NCI-H524 treated with DMSO at 0.1 percent for 48 hours (cell line): Measurements from ENCODE around the gene KRTAP12-3.
A peak's percentile ranks its signal among the peaks of the same experiment; 100 is the strongest.
"Not testable (repeated sequence)": the region's sequence is repeated elsewhere in the genome, so short reads cannot be mapped to it uniquely, and the experiment has no call there.

ENCODE experiments used
- DNase-seq: peaks from one replicate; lab custom pipeline; 2025; lab: John Stamatoyannopoulos, UW

Gene KRTAP12-3

DNA sequence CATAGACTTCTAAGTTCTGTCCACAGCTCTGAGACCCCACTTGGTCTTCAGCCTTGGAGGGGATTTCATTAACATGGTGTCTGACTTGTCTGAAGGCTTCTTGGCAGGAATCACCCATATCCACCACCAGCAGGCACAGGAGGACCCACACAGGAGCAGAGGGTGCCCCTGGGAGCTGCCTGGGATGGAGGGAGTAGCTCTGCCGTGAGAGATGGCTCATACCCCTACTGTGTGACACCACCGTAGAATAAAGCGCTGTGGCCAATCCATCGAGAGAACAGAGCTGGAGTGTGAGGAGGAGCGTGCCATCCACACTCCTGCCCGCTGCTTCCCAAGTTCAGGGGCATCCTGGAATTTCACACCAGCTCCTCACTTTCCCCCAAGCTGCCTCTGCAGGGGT, 27.3 kb downstream of the KRTAP12-3 start:
- not testable (repeated sequence) for DNase-seq

DNA sequence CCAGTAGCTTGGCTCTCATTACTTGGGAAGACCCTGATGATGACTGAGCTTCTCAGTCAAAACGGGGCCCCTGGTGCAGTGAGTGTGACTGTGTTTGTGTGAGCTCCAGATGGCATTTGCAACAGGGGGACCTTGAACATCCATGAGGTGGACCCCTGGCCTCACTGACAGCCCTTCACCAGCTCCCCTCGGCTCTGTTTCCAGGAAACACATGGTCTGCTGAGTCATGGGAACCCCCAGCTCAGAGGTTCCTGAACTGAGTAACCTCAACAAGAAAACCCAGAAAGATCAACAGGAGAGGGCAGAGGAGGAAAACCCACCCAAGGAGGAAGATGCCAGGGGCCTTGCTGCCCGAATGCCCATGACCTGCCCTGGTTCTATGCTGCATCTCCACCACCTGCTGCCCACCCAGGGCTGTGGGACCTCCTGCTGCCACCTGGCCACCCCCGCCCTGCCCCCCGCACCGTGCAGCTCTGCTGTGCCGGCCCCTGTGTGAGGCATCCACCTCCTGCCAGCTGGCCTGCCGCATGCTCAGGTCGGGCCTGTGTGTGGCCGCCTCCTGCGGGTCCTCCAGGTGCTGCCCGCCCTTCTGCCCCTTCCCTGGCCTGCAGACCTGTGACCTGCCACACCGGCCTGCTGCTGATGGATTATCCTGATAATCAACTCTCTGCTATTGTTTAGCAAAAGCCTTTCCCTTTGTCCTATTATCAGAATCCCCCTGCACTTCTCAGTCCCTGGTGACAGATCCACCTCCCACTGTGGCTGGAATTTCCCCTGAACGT, 28.5 kb downstream of the KRTAP12-3 start:
- no peak for DNase-seq

DNA sequence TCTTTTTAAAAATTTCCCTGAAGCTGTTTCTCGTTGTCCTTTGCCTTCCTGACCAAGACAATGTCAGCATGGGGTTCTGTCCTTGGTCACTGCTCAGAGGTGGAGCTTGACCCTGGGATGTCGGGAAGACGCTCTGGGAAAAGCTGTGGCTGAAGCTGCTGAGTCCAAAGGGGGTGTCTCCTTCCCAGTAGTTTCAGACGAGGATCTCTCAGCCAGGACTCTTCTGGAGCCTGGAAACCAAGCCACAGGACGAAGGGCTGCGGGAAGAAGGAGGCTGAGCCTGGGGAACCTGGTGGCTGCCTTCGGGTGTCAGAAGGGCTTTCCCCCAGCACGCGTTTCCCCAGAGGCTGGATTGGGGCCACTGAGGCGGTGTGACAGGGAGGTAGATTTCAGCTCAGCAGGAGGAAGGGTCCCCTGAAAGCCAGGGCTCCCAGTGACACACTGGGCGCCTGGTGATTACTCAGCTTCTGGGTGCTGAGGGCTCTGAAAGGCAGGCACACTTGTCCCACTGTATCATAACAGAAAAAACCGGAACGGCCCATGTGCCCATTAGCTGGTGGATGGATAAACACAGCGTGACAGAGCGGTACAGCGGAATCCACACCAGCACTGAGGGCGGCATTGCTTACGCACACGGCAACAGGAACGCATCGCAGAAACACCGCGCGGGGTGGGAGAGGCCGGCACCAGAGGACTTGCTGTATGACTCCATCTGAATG, 29.3 kb downstream of the KRTAP12-3 start:
- no peak for DNase-seq

DNA sequence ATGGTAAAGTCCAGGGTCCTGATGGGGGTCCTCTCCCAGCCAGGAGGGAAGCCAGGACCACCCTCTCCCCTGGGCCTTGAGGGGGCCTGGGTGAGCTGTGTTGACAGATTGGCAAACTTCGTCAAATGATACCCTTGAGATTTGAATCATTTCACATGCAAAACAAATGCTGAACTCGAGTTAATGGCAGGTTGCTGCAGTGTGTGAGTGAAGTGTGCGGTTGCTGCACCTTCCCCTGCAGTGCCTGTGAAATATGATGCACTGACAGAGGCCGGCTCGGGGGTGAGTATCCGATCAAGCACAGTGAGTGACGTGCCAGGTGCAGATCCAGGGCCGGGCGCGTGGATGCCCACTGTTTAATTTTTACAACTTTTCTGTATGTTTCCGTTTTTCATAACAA, 29.9 kb downstream of the KRTAP12-3 start:
- peak; percentile 31 for DNase-seq

DNA sequence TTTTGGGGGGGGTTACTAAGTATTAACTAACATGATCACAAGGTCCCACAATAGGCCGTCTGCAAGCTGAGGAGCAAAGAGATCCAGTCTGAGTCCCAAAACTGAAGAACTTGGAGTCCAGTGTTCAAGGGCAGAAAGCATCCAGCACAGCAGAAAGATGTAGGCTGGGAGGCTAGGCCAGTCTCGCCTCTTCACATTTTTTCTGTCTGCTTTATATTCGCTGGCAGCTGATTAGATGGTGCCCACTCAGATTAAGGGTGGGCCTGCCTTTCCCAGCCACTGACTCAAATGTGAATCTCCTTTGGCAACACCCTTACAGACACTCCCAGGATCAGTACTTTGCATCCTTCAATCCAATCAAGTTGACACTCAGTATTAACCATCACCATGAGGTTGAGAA, 32.0 kb downstream of the KRTAP12-3 start:
- DNase-seq: not testable (repeated sequence)

DNA sequence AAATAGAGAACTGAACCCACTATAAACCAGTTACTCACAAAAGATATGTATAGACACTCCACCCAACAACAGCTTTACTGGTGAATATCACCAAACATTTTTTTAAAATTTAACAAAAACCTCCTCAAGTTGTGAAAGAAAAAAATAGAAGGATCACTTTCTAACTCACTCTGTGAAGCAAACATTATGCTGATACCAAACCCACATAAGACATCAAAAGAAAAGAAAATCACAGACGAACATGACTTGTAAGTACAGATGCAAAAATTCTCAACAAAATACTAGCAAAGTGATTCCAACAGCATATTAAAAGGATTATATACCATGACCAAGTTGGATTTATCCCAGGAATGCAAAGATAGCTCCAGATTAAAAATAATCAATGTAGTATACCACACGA, 34.0 kb downstream of the KRTAP12-3 start:
- DNase-seq: no peak

DNA sequence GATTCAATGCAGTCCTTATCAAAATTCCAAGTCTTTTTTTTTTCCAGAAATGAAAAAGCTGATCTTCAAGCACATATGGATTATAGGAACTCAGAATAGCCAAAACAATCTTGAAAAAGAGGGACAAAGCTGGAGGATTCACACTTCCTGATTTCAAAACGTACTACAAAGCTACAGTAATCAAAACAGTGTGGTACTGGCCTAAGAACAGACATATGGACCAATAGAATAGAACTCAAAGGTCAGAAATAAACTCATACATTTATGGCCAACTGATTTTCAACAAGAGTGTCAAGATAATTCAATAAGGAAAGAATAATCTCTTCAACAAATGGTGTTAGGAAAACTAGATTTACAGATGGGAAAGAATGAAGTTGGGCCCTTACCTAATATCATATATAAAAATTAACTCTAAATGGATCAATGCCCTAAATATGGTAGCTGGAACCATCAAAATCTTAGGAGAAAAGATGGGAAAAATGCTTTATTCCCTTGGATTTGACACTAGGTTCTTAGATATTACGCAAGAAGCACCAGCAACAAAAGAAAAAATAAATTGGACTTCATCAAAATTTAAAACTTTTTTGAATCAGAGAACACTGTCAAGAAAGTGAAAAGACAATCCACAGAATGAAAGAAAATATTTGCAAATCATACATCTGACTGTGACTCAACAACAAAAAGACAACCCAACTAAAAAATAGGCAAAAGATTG, 35.2 kb downstream of the KRTAP12-3 start:
- no peak for DNase-seq

DNA sequence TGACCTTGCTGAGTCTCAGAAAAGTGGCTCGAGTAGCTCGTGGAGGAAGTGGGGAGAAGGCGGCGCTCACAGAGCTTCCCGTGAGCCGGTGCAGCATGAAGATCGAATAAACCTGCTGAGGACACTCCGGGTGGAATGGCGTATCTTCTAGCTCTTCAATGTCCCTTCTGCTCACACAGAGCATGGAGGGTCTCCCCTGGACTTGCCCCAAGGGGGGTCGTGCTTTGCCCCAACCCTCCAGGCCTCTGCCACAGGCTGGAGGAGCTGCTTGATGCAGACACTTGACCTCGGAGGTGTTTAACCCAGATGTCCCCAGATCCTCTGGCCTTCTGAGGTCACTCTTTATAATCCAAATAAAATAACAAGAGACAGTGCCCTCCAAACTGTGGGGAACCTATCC, 37.0 kb downstream of the KRTAP12-3 start:
- no peak for DNase-seq

DNA sequence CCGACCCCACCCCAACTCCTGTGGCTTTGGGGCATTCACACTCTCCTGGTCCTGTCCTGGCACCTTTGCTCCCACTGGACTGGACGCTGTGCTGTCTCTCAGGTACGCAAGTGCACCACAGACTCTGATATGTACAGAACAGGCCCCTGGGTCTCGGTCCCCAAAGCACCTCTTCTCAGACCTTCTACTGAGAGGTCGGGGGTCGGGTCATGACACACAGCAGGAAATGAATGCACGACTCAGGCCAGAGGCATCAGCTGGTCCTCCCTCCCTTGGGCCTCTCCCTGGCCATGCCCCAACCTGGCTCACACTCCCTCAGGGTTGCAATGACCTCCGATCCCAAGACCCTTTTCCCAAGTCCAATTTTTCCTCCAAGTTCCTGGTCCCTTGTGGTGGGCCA, 37.5 kb downstream of the KRTAP12-3 start:
- no peak for DNase-seq

DNA sequence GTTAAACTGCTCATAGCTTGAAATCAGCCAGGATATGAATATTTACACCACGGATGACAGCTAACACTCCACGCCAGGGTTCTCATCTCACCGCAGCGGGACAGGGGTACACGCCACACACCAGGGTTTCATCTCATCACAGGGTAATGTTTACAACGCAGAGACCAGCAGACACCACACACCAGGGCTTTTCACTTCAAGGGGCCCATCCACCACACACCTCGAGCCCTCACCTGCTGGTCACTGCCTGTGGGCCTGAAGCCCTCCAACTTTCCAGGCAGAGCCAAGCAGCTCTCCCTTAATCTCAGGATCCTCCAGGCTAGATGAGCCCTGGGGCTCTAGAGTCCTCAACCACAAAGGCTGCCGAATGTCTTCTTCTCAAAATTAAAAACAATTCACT, 37.9 kb downstream of the KRTAP12-3 start:
- DNase-seq: no peak

DNA sequence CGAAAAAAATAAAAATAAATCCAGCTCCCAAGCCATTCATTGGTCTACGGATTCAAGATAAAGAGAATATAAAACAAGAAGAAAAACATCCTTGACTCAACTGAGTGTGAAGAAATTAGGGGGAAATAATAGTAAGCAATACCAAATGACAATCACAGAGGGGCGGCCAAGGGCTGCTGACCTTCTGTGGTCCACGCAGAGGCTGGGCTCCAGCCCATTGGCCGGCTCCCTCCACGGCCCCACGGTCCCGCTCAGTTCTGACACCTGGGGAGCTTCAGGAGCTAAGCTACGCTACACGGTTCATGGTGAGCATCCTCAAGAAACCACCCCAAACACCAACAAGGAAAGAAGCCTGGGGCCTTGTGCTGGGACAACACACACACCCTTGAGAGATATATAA, 38.8 kb downstream of the KRTAP12-3 start:
- no peak for DNase-seq

DNA sequence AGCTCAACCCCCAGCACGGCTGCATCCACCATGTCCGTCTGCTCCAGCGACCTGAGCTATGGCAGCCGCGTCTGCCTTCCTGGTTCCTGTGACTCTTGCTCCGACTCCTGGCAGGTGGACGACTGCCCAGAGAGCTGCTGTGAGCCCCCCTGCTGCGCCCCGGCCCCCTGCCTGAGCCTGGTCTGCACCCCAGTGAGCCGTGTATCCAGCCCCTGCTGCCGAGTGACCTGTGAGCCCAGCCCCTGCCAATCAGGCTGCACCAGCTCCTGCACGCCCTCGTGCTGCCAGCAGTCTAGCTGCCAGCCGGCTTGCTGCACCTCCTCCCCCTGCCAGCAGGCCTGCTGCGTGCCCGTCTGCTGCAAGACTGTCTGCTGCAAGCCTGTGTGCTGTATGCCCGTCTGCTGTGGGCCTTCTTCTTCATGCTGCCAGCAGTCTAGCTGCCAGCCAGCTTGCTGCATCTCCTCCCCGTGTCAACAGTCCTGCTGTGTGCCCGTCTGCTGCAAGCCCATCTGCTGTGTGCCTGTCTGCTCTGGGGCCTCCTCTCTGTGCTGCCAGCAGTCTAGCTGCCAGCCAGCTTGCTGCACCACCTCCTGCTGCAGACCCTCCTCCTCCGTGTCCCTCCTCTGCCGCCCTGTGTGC, 39.6 kb downstream of the KRTAP12-3 start, which contains the start of gene KRTAP10-12:
Gene KRTAP10-12 (plus strand): TSS at position 1 of the 639 bp plus-strand sequence. CDS start 30 bp downstream, at position 31.
- DNase-seq: not testable (repeated sequence)

DNA sequence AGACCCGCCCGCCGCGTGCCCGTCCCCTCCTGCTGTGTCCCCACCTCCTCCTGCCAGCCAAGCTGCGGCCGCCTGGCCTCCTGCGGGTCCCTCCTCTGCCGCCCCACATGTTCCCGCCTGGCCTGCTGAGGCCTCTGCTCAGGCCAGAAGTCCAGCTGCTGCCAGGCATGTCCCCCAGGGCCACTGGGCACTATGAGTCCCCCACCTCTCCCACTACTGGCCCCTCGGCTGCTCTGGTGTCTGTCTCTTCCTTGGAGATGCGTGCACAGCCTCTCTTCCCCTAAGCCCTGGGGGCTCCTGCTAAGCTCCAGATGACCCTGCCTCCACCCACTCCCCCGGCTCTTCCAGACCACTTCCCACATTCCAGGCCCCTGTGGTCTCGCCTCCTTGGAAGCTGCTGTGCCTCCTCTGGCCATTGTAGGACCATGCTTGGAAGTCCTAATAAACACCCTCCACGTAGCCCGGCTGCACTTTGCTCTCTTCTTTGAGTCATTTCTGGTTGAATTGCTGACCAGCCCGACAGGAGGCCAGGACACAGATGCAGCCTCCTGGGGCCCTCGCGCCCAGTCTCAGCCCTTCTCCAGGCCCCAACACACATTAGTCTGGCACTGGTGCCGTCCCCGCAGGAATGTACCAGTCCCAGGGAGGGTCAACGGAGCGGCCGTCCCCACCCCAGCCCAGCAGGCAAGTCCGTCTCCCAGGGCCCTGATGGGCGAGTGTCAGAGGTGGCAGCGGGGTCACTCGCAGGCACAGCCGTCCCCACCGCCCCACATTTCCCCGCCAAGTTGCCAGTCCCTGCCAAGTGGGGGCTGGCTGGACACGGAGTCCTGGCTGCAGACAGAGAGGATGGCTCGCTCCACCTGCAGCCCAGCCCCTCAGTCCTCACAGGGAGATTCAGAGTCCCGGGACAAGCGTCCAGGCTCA, 40.3 kb downstream of the KRTAP12-3 start:
- DNase-seq: no peak

DNA sequence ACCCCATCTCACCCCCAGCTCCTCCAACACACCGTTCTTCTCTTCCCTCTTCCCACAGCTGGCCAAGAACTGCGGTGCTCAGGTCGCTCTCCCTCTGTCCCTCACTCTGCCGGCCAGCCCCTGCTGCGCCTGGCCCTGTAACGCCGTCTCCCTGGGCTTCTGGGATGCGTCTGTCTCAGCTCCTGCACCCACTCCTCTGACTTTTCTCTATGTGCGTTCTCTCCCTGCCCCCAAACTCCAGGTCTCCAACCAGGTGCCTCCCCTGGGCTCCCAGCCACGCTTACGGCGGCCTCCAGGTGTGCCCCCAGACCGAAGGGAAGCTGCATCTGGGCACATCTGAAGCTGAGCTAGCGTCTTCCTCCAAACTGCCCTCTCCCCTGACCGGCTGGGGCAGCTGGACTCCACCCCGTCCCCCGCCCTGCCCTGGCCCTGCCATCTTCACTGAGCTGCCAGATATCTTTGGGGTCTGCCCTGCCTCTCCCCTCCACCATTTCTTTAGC, 41.8 kb downstream of the KRTAP12-3 start:
- no peak for DNase-seq

DNA sequence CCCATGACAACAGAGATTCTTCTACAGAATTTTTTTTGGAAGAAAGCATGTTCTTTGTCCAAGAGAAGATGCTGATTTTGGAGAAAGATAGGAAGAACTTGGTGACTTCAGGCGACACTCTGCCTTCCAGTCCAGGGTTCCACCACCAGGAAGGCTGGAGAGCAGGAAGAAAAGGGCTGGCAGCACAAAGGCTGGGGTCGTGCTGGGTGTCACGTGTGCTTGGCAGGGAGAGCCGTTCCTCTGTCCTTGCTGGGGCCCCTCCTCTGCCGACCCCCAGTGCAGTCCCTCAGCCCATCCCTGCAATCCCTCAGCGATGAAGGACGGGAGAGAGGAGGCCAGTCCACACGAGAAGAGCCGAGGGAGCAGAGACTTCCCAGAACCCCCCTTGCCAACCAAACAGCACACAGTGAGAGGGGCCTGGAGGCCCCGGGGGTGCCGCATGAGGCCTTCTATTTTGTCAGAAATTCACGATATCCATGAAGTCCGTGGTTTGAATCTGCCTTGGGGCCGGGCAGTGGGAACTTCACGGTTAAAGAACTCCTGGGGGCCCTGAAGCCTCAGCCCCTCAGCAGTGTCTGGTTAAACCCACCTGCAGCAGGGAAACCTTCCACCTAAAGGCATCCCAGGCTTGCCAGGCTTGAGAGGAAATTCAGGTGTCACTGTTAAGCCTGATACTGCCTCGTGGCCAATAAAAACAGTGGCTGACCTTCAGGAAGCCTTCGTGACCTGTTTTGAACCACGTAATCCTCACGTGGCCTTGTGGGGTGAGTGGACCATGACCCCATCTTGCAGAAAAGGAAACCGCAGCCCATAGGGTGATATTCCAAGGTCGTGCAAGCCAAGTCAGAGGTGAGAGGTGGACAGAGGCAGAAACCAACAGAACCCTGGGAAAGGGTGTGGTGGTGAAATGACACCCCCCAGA, 42.6 kb downstream of the KRTAP12-3 start:
- DNase-seq: no peak

DNA sequence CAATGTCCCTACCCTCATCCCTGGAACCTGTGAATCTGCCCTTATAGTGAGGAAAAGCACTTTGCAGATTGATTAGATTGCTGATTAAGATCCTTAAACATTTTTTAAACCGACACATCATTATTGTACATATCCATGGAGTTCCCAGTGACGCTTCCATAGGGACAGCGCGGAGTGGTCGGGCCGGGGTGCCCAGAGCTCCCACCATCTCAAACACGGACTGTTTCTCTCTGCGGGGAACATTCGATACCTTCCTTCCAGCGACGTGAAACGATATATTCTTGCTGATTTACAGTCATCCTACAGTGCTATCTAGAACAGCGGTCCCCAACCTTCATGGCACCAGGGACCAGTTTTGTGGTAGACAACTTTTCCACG, 43.3 kb downstream of the KRTAP12-3 start:
- no peak for DNase-seq

DNA sequence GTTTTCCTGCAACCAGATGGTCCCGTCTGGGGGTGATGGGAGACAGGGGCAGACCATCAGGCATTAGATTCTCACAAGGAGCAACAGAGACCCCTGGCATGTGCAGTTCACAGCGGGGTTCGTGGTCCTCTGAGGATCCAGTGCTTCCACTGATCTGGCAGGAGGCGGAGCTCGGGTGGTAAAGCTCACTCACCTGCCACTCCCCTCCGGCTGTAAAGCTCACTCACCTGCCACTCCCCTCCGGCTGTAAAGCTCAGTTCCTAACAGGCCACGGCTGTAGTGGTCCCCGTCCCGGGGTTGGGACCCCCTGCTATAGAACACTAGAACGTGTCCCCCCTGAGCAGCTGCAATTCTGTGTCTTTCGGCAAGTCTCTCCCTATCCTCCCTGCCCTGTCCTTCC, 43.8 kb downstream of the KRTAP12-3 start:
- DNase-seq: peak; percentile 37

DNA sequence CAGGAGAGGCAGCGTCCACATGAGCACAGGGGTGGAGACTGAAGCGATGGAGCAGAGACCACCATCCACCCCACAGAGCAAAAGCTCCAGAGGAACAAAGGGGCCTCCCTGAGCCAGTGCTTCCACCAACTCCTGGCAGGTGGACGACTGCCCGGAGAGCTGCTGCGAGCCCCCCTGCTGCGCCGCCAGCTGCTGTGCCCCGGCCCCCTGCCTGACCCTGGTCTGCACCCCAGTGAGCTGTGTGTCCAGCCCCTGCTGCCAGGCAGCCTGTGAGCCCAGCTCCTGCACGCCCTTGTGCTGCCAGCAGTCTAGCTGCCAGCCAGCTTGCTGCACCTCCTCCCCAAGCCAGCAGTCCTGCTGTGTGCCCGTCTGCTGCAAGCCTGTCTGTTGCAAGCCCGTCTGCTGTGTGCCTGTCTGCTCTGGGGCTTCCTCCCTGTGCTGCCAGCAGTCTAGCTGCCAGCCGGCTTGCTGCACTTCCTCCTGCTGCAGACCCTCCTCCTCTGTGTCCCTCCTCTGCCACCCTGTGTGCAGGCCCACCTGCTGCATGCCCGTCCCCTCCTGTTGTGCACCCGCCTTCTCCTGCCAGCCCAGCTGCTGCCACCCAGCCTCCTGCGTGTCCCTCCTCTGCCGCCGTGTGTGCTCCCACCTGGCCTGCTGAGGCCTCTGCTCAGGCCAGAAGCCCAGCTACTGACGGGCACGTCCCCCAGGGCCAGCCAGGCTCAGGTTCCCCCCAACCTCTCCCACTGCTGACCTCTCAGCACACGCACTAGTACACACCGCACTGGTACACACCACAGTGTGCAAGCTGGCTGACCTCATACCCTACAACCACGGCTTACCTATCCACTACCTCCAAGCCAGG, 44.6 kb downstream of the KRTAP12-3 start:
- no peak for DNase-seq
